C4-2B (cell line): Measurements from ENCODE around the gene SMIM23.

ENCODE experiments used
- CTCF ChIP-seq: fragments of 450-650 bp; conservative IDR thresholded peaks from 2 replicates; pipeline ENCODE4 v1.5.1; 2017; ENCODE audit warnings: mild to moderate bottlenecking
- ZFX ChIP-seq: fragments of 450-650 bp; IDR thresholded peaks from 2 replicates; pipeline ENCODE4 v1.6.1; 2017

- TF ChIP-seq CTCF = no peak
- TF ChIP-seq ZFX = no peak
Measured at GRCh38 chr5:171771856-171772255, 13.8 kb upstream of the SMIM23 start.
